Upper lobe of left lung (tissue), 4 donors: ENCODE measurements around the gene MYO18A.

Experiments
- CTCF ChIP-seq, 6 experiments: fragments of 450-650 bp in 4 of 6; fragments of 200-600 bp in 2 of 6; sonication (generic) in 2 of 6; IDR thresholded peaks; one replicate each; pipeline ENCODE4 v1.5.1; 2016 to 2019; ENCODE audit warnings: antibody characterized with exemption in 6 of 6
- EP300 ChIP-seq, 4 donors: sonication (generic); formaldehyde crosslinking; IDR thresholded peaks; one replicate each; pipeline ENCODE4 v1.5.1; 2017; ENCODE audit warnings: antibody characterized with exemption in 4 of 4, control low read depth in 2 of 4
- POLR2A ChIP-seq, 4 donors: fragments of 450-650 bp; IDR thresholded peaks; one replicate each; pipeline ENCODE4 v1.5.1; 2016 to 2017; ENCODE audit warnings: antibody characterized with exemption in 4 of 4, mild to moderate bottlenecking in 2 of 4
- POLR2AphosphoS5 ChIP-seq, 2 donors: sonication (generic); formaldehyde crosslinking; IDR thresholded peaks; one replicate each; pipeline ENCODE4 v1.5.1; 2017; ENCODE audit warnings: antibody characterized with exemption in 2 of 2

GRCh38 chr17:29160253-29160652, 19.9 kb downstream of the MYO18A start:
- TF ChIP-seq EP300 (IDR thresholded peaks at IDR 0.05) (no peak), POLR2A (IDR thresholded peaks at IDR 0.05) (no peak), CTCF (IDR thresholded peaks at IDR 0.05) (no peak), POLR2AphosphoS5 (IDR thresholded peaks at IDR 0.05) (no peak)
